K562 (cell line): Measurements from ENCODE around the gene ATP6V0C. TPM values are rescaled to one million over a fixed set of nuclear protein-coding genes. Genes with fewer than 3 reads are reported as not detected.

ENCODE experiments used
- BRD9 ChIP-seq: fragments of 450-650 bp; IDR thresholded peaks from 2 replicates; pipeline ENCODE4 v1.6.1; 2018; ENCODE audit warnings: low read depth; ENCODE audit not compliant: partially characterized antibody
- CREB1 ChIP-seq, 2 experiments: sonication (generic) in 1 of 2; formaldehyde crosslinking in 1 of 2; IDR thresholded peaks; 2 replicates each; pipeline versions ENCODE4 v1.6.1 to v1.8.0; 2012 to 2022; ENCODE audit warnings: inconsistent platforms in 1 of 2, mild to moderate bottlenecking in 1 of 2, missing genetic modification reagents in 1 of 2, moderate library complexity in 1 of 2
- GTF2E2 ChIP-seq: fragments of 200-800 bp; sonication (Bioruptor generic); IDR thresholded peaks from 2 replicates; pipeline ENCODE4 v1.6.1; 2016; ENCODE audit warnings: missing genetic modification characterization, missing compliant biosample characterization
- HINFP ChIP-seq: fragments of 450-650 bp; conservative IDR thresholded peaks from 2 replicates; pipeline ENCODE4 v1.6.1; 2016; ENCODE audit warnings: missing genetic modification characterization, low read depth, mild to moderate bottlenecking, control low read depth, missing compliant biosample characterization
- MTA2 ChIP-seq: fragments of 450-650 bp; IDR thresholded peaks from 2 replicates; pipeline ENCODE4 v1.6.1; 2016; ENCODE audit warnings: low read depth
- PHF8 ChIP-seq: fragments of 200-600 bp; sonication (generic); IDR thresholded peaks from 2 replicates; pipeline ENCODE4 v1.6.1; 2012; ENCODE audit warnings: mixed run types, mild to moderate bottlenecking, inconsistent platforms, low read length, moderate library complexity, borderline replicate concordance
- PTBP1 ChIP-seq: fragments of 200-400 bp; formaldehyde crosslinking; IDR thresholded peaks from 2 replicates; pipeline ENCODE4 v1.6.1; 2017; ENCODE audit warnings: low read depth, low read length
- RB1 ChIP-seq: fragments of 450-650 bp; IDR thresholded peaks from 2 replicates; pipeline ENCODE4 v1.6.1; 2017; ENCODE audit warnings: low read depth, mild to moderate bottlenecking
- RBM34 ChIP-seq: fragments of 200-400 bp; formaldehyde crosslinking; IDR thresholded peaks from 2 replicates; pipeline ENCODE4 v1.6.1; 2018; ENCODE audit warnings: low read length, borderline replicate concordance; ENCODE audit not compliant: insufficient read depth
- RFX7 ChIP-seq: fragments of 250-450 bp; sonication (Bioruptor Pico); IDR thresholded peaks from 2 replicates; pipeline ENCODE4 v1.5.1; 2021; ENCODE audit warnings: mild to moderate bottlenecking
- SNAPC5 ChIP-seq: fragments of 250-450 bp; sonication (Bioruptor Pico); IDR thresholded peaks from 2 replicates; pipeline ENCODE4 v1.8.0; 2021; ENCODE audit warnings: moderate library complexity, mild to moderate bottlenecking, inconsistent platforms
- TEAD4 ChIP-seq, 2 experiments: sonication (generic) in 1 of 2; formaldehyde crosslinking in 1 of 2; IDR thresholded peaks; 2 replicates each; pipeline versions ENCODE4 v1.6.1 to v1.8.0; 2012 to 2022; ENCODE audit warnings: borderline replicate concordance in 1 of 2, inconsistent platforms in 1 of 2, low read length in 1 of 2, mild to moderate bottlenecking in 1 of 2, missing genetic modification reagents in 1 of 2
- TOE1 ChIP-seq, 2 experiments: fragments of 450-650 bp in 1 of 2; sonication (generic) in 1 of 2; formaldehyde crosslinking in 1 of 2; IDR thresholded peaks; 2 replicates each; pipeline versions ENCODE4 v1.7.1 to v1.8.0; 2016 to 2022; ENCODE audit warnings: borderline replicate concordance in 2 of 2, mild to moderate bottlenecking in 2 of 2, antibody characterized with exemption in 1 of 2, inconsistent platforms in 1 of 2, low read depth in 1 of 2, missing genetic modification reagents in 1 of 2, moderate library complexity in 1 of 2
- ZBTB12 ChIP-seq: fragments of 250-450 bp; sonication (Bioruptor Pico); IDR thresholded peaks from 2 replicates; pipeline ENCODE4 v1.4.0; 2020
- ZBTB9 ChIP-seq: fragments of 450-650 bp; formaldehyde crosslinking; IDR thresholded peaks from 2 replicates; pipeline ENCODE4 v1.4.0; 2020; ENCODE audit warnings: mild to moderate bottlenecking, moderate library complexity
- ZKSCAN3 ChIP-seq: fragments of 250-450 bp; sonication (Bioruptor Pico); IDR thresholded peaks from 2 replicates; pipeline ENCODE4 v1.4.0; 2020
- ZNF24 ChIP-seq: fragments of 450-650 bp; IDR thresholded peaks from 2 replicates; pipeline ENCODE4 v1.6.1; 2016
- ZNF445 ChIP-seq: fragments of 250-450 bp; sonication (Bioruptor Pico); IDR thresholded peaks from 2 replicates; pipeline ENCODE4 v1.4.0; 2020; ENCODE audit warnings: low read depth, mild to moderate bottlenecking, moderate library complexity
- ZNF584 ChIP-seq: fragments of 200-800 bp; sonication (Bioruptor generic); IDR thresholded peaks from 2 replicates; pipeline ENCODE4 v1.6.1; 2016; ENCODE audit warnings: low read depth, mild to moderate bottlenecking, missing genetic modification characterization, missing compliant biosample characterization
- ZNF766 ChIP-seq: fragments of 200-800 bp; sonication (Bioruptor generic); conservative IDR thresholded peaks from 2 replicates; pipeline ENCODE4 v1.6.1; 2016; ENCODE audit warnings: missing genetic modification characterization, missing compliant biosample characterization
- polyA plus RNA-seq, 8 experiments: library from polyadenylated mRNA; depleted of rRNA in 4 of 8; stranded (reverse) in 5 of 8; unstranded in 3 of 8; fragments of >200 nt; fragmentation: Nextera tagmentation in 2 of 8; fragmentation: Illumina TruSeq in 1 of 8; extraction: Ambion mirVana in 2 of 8; extraction: Trizol in 1 of 8; gene quantifications; 2 replicates each; pipeline versions ENCODE4 v1.2.1 to v1.2.3, GENCODE V29; 2011 to 2014; ENCODE audit warnings: inconsistent platforms in 1 of 8, missing spikeins in 1 of 8
- total RNA-seq, 7 experiments: library from RNA; depleted of rRNA in 6 of 7; stranded (reverse); fragments of >200 nt in 6 of 7; fragmentation: Illumina TruSeq in 2 of 7; extraction: Trizol in 2 of 7; gene quantifications; 2 replicates each; pipeline versions ENCODE4 v1.2.1 to v1.2.3, GENCODE V29; 2011 to 2021; ENCODE audit warnings: low replicate concordance in 1 of 7
- TF ChIP-seq, protein P1 (sequence below): fragments of 450-650 bp; IDR thresholded peaks from one replicate; pipeline ENCODE4 v1.6.1; 2018; ENCODE audit warnings: mild to moderate bottlenecking, moderate library complexity; ENCODE audit not compliant: partially characterized antibody

Gene ATP6V0C
- total and polyA plus RNA-seq, 9 of the 15 experiments (the other 6 are each of a cell fraction or from before 2014, with no cell fraction given) = 2.9 to 228 (median 22.7) TPM

DNA sequence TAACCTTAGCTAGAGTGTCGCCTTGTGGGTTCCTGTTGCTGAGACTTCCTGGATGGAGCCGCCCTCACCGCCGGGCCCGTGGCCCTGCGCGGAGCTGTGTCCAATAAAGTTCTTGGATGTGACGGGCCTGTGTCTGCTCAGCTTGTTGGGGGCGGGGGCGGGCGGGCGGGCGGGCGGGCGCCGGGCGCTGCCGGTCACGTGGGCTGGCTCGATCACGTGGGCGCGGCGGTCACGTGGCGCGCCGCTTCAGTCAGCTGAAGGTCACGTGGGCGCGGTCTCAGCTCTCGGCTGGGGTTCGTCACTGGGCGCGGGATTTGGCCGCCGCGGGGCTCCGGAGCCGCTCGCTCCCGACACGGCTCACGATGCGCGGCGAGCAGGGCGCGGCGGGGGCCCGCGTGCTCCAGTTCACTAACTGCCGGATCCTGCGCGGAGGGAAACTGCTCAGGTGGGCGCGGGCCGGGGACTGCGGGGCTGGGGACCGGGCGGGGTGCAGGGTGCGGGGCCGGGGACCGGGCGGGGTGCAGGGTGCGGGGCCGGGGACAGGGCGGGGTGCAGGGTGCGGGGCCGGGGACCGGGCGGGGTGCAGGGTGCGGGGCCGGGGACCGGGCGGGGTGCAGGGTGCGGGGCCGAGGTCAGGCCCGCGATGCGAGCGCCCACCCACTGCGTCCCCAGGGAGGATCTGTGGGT is 6.5 kb downstream of the ATP6V0C start, which contains the start of gene AMDHD2 (continued):
- TF ChIP-seq HINFP (tag) = no peak
- TF ChIP-seq, protein P1, sequence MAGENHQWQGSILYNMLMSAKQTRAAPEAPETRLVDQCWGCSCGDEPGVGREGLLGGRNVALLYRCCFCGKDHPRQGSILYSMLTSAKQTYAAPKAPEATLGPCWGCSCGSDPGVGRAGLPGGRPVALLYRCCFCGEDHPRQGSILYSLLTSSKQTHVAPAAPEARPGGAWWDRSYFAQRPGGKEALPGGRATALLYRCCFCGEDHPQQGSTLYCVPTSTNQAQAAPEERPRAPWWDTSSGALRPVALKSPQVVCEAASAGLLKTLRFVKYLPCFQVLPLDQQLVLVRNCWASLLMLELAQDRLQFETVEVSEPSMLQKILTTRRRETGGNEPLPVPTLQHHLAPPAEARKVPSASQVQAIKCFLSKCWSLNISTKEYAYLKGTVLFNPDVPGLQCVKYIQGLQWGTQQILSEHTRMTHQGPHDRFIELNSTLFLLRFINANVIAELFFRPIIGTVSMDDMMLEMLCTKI = no peak
- TF ChIP-seq SNAPC5 (CRISPR knock-in tag) = no peak
- TF ChIP-seq PHF8 = peak; percentile 56; the same call in 1 of the 2 replicates
- TF ChIP-seq ZNF584 (CRISPR knock-in tag) = peak; percentile 42; the same call in 1 of the 2 replicates
- no peak for TF ChIP-seq RBM34
- no peak for TF ChIP-seq ZBTB9 (CRISPR knock-in tag)
- no peak for TF ChIP-seq ZBTB12 (CRISPR knock-in tag)
- no peak for TF ChIP-seq ZNF24
- peak; percentile 87; the same call in 1 of the 2 replicates for TF ChIP-seq TOE1 (IDR thresholded peaks at IDR 0.05; ENCODE audit: borderline replicate concordance)
- TF ChIP-seq TOE1 (CRISPR knock-in tag; IDR thresholded peaks at IDR 0.05; ENCODE audit: borderline replicate concordance, low read depth) = no peak
- no peak for TF ChIP-seq GTF2E2 (tag)
- no peak for TF ChIP-seq ZNF766
- no peak for TF ChIP-seq ZNF445
- TF ChIP-seq MTA2 = no peak
- TF ChIP-seq PTBP1 = no peak
- TF ChIP-seq TEAD4 (IDR thresholded peaks at IDR 0.05; ENCODE audit: low read length) = peak; percentile 26; the same call in 1 of the 2 replicates
- TF ChIP-seq TEAD4 (CRISPR knock-in tag; IDR thresholded peaks at IDR 0.05; ENCODE audit: borderline replicate concordance) = no peak
- no peak for TF ChIP-seq ZKSCAN3 (CRISPR knock-in tag)
- TF ChIP-seq CREB1 (IDR thresholded peaks at IDR 0.05) = peak; percentile 71; the same call in 1 of the 2 replicates
- TF ChIP-seq CREB1 (CRISPR knock-in tag; IDR thresholded peaks at IDR 0.05) = peak; percentile 63; the same call in 1 of the 2 replicates
- TF ChIP-seq RB1 = peak; percentile 91; the same call in 1 of the 2 replicates
- no peak for TF ChIP-seq BRD9
- no peak for TF ChIP-seq RFX7 (CRISPR knock-in tag)
